GM23338 (cell line): Measurements from ENCODE around the gene WWC1. TPM values are rescaled to one million over a fixed set of nuclear protein-coding genes. Genes with fewer than 3 reads are reported as not detected.
A peak's percentile ranks its signal among the peaks of the same experiment; 100 is the strongest.

Experiments
- ATAC-seq: fragments of 200-7000 bp; cut with Tn5 transposase; 3 replicates; pipeline ENCODE4 v1.9.1; 2020
- DNase-seq: peaks from one replicate; pipeline ENCODE4 v3.0.0-alpha.2; 2015; ENCODE audit warnings: low spot score
- H2AFZ ChIP-seq: fragments of 200-600 bp; sonication (generic); 2 replicates; pipeline ENCODE4 v1.8.0; 2016; ENCODE audit warnings: antibody characterized with exemption, mild to moderate bottlenecking, moderate library complexity
- H3F3A ChIP-seq: fragments of 200-600 bp; sonication (generic); replicated peaks from 2 replicates; pipeline ENCODE4 v1.8.0; 2017; ENCODE audit warnings: antibody characterized with exemption, mixed run types, low read depth
- H3K27ac ChIP-seq: fragments of 200-600 bp; sonication (generic); 2 replicates; pipeline ENCODE4 v1.6.1; 2016; ENCODE audit warnings: low read depth
- H3K27me3 ChIP-seq: fragments of 200-600 bp; sonication (generic); 2 replicates; pipeline ENCODE4 v1.8.0; 2016; ENCODE audit warnings: mild to moderate bottlenecking, mixed run types, moderate library complexity; ENCODE audit not compliant: insufficient read depth
- H3K36me3 ChIP-seq: fragments of 200-600 bp; sonication (generic); 2 replicates; pipeline ENCODE4 v1.8.0; 2016; ENCODE audit warnings: mild to moderate bottlenecking; ENCODE audit not compliant: insufficient read depth
- H3K4me1 ChIP-seq: fragments of 200-600 bp; sonication (generic); 2 replicates; pipeline ENCODE4 v1.8.0; 2016; ENCODE audit warnings: mild to moderate bottlenecking, moderate library complexity; ENCODE audit not compliant: insufficient read depth
- H3K4me2 ChIP-seq: fragments of 200-600 bp; sonication (generic); 2 replicates; pipeline ENCODE4 v1.7.1; 2017; ENCODE audit warnings: mixed run types
- H3K4me3 ChIP-seq: fragments of 200-600 bp; sonication (generic); 2 replicates; pipeline ENCODE4 v1.6.1; 2016; ENCODE audit warnings: mixed run types
- H3K79me2 ChIP-seq: fragments of 200-600 bp; sonication (generic); replicated peaks from 2 replicates; pipeline ENCODE4 v1.8.0; 2017; ENCODE audit warnings: mild to moderate bottlenecking; ENCODE audit not compliant: insufficient read depth
- H3K9me2 ChIP-seq: fragments of 200-600 bp; sonication (generic); 2 replicates; pipeline ENCODE4 v1.8.0; 2017; ENCODE audit not compliant: insufficient read depth
- H4K20me1 ChIP-seq: fragments of 200-600 bp; sonication (generic); replicated peaks from 2 replicates; pipeline ENCODE4 v1.8.0; 2017; ENCODE audit warnings: mild to moderate bottlenecking; ENCODE audit not compliant: insufficient read depth
- H3K27ac Mint-ChIP-seq: 2 replicates; pipeline ENCODE4 v1.8.0; 2020; ENCODE audit warnings: inconsistent platforms, mild to moderate bottlenecking, moderate library complexity, mixed read lengths
- H3K27me3 Mint-ChIP-seq: 3 replicates; pipeline ENCODE4 v1.8.0; 2022; ENCODE audit warnings: low read depth, mild to moderate bottlenecking, moderate library complexity, mixed read lengths, inconsistent platforms; ENCODE audit not compliant: insufficient read depth, poor library complexity
- H3K36me3 Mint-ChIP-seq: 3 replicates; pipeline ENCODE4 v1.8.0; 2021; ENCODE audit warnings: low read depth, mild to moderate bottlenecking, inconsistent platforms, moderate library complexity, mixed read lengths
- H3K4me1 Mint-ChIP-seq: 3 replicates; pipeline ENCODE4 v1.8.0; 2020; ENCODE audit warnings: mild to moderate bottlenecking, inconsistent platforms, mixed read lengths
- H3K4me3 Mint-ChIP-seq: 3 replicates; pipeline ENCODE4 v1.8.0; 2021; ENCODE audit warnings: moderate library complexity, mild to moderate bottlenecking, inconsistent platforms, mixed read lengths
- H3K9me3 Mint-ChIP-seq: 3 replicates; pipeline ENCODE4 v1.8.0; 2020; ENCODE audit warnings: moderate library complexity, mild to moderate bottlenecking, inconsistent platforms, mixed read lengths
- CTCF ChIP-seq, 2 experiments: fragments of 200-600 bp in 1 of 2; sonication (generic) in 1 of 2; conservative IDR thresholded peaks; 2 replicates each; pipeline versions ENCODE4 v1.5.1 to v1.6.1; 2016 to 2017; ENCODE audit warnings: antibody characterized with exemption in 2 of 2, low read depth in 2 of 2, mild to moderate bottlenecking in 2 of 2, moderate library complexity in 1 of 2
- EZH2 ChIP-seq: fragments of 200-600 bp; sonication (generic); IDR thresholded peaks from one replicate; pipeline ENCODE4 v1.8.0; 2017; ENCODE audit warnings: antibody characterized with exemption, mild to moderate bottlenecking, low read depth; ENCODE audit not compliant: unreplicated experiment
- EZH2phosphoT487 ChIP-seq: fragments of 200-600 bp; sonication (generic); IDR thresholded peaks from one replicate; pipeline ENCODE4 v1.8.1; 2018; ENCODE audit warnings: antibody characterized with exemption; ENCODE audit not compliant: unreplicated experiment
- JUNB ChIP-seq: IDR thresholded peaks from one replicate; pipeline ENCODE4 v1.6.1; 2016; ENCODE audit warnings: antibody characterized with exemption; ENCODE audit not compliant: unreplicated experiment
- NANOG ChIP-seq: IDR thresholded peaks from 2 replicates; pipeline ENCODE4 v1.6.1; 2016; ENCODE audit warnings: antibody characterized with exemption, borderline replicate concordance
- POLR2AphosphoS5 ChIP-seq: IDR thresholded peaks from 2 replicates; pipeline ENCODE4 v1.6.1; 2016; ENCODE audit warnings: antibody characterized with exemption, low read depth
- ZNF114 ChIP-seq: fragments of 250-450 bp; sonication (Bioruptor Pico); IDR thresholded peaks from 2 replicates; pipeline ENCODE4 v1.5.0; 2020; ENCODE audit warnings: mild to moderate bottlenecking, moderate library complexity
- ZNF331 ChIP-seq: fragments of 250-450 bp; sonication (Bioruptor Pico); IDR thresholded peaks from 2 replicates; pipeline ENCODE4 v1.5.0; 2020; ENCODE audit warnings: low read depth, mild to moderate bottlenecking, moderate library complexity
- polyA plus RNA-seq: library from polyadenylated mRNA; unstranded; fragments of >200 nt; fragmentation: Nextera tagmentation; extraction: Ambion mirVana; gene quantifications from 2 replicates; pipeline ENCODE4 v1.2.1, GENCODE V29; 2016
- total RNA-seq: library from RNA; depleted of rRNA; stranded (reverse); fragments of >200 nt; shearing (Covaris generic); gene quantifications from 2 replicates; pipeline ENCODE4 v1.2.3, GENCODE V29; 2014
- TF ChIP-seq, protein P1 (sequence below): IDR thresholded peaks from 2 replicates; pipeline ENCODE4 v1.6.1; 2016; ENCODE audit warnings: antibody characterized with exemption

Gene WWC1
- total and polyA plus RNA-seq, 2 experiments from 2014 or later: 25.4 to 27.8 TPM

DNA sequence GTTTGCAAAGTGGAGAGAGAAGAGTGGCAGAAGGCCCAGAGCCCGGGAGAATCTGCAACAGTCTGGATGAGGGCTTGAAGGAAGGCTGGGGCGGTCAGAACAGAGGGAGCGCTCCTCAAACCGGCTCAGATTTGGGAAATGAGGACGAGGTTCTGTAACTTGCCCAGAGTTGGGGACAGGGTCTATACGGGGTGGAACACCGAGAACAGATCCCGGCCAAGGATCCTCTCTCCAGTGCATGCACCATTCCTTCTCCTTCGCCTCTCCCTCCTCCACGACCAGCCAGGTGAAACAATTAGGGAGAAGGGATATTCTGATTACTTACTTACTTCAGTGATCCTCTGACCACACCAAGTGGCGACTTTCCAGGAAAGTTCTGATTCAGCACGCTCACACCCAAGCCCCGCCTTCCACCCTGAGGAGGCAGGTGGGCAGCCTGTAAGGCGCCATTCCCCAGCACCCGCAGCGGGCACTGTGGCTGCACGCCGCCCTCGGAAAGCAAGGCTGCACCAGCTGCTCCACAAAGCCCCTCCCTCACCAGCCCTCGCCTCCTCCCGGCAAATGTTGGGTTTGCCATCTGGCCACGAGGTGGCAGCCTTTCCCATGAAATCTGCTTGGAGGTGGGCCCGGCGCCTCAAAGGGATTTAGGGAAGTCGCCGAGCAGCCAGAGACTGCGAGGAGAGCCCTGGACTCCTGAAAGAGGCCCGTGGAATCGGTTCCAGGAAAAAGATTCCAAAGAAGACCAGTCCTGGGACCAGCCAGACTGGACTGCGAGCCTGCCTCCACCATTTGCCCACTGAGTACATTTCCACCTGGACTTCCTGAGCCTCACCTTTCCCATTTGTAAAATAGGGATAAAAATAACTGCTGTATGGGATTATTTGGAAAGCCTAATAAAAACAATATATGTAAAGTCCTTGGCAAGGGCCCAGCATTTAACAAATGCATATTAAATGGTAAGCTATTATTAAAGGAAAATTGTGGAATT is 22.2 kb upstream of the WWC1 start:
- H3K27me3 ChIP-seq: no peaks in the 10 kb centered on the region; the same call in 1 of the 2 replicates
- H3K4me3 Mint-ChIP-seq: peak overlapping the region; percentile 77
- peak; percentile 96 for DNase-seq

GRCh38 chr5:168269937-168270330 is 21.5 kb upstream of the WWC1 start:
- Mint-ChIP-seq H3K4me3 (no peak overlapping the region), H3K4me1 (peaks cover 22% of the 10 kb centered on the region), H3K9me3 (no peaks in the 10 kb centered on the region), H3K36me3 (no peaks in the 10 kb centered on the region), H3K27ac (no peak overlapping the region), H3K27me3 (peaks cover 11% of the 10 kb centered on the region)
- Histone ChIP-seq H3K79me2 (no peaks in the 10 kb centered on the region), H3K4me2 (no peak overlapping the region), H3K9me2 (no peaks in the 10 kb centered on the region), H3F3A (0 out of 2 replicates have a peak, but pooled peaks cover 5% of the 10 kb centered on the region), H2AFZ (peak overlapping the region; percentile 67; the same call in 1 of the 2 replicates), H3K4me1 (peaks cover 16% of the 10 kb centered on the region), H3K36me3 (no peaks in the 10 kb centered on the region), H4K20me1 (no peaks in the 10 kb centered on the region), H3K27me3 (no peaks in the 10 kb centered on the region; the same call in 1 of the 2 replicates), H3K27ac (no peak overlapping the region), H3K4me3 (no peak overlapping the region)
- ATAC-seq (peak; percentile 53), DNase-seq (peak; percentile 45)
- TF ChIP-seq JUNB (no peak), EZH2phosphoT487 (no peak), POLR2AphosphoS5 (no peak), NANOG (no peak), EZH2 (no peak)
- TF ChIP-seq, protein P1, sequence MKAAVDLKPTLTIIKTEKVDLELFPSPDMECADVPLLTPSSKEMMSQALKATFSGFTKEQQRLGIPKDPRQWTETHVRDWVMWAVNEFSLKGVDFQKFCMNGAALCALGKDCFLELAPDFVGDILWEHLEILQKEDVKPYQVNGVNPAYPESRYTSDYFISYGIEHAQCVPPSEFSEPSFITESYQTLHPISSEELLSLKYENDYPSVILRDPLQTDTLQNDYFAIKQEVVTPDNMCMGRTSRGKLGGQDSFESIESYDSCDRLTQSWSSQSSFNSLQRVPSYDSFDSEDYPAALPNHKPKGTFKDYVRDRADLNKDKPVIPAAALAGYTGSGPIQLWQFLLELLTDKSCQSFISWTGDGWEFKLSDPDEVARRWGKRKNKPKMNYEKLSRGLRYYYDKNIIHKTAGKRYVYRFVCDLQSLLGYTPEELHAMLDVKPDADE: no peak

More for the DNA sequence above, 22.2 kb upstream of the WWC1 start:
- TF ChIP-seq, protein P1: no peak
- TF ChIP-seq CTCF (conservative IDR thresholded peaks at IDR 0.05; ENCODE audit: low read depth in 2 of 2) (peak; percentile 93 to 99), POLR2AphosphoS5 (0 out of 2 replicates have a peak, but pooled peaks have one; percentile 13), EZH2 (no peak), ZNF331 (CRISPR knock-in tag) (no peak), ZNF114 (CRISPR knock-in tag) (no peak)
- peak; percentile 97 for ATAC-seq
- Histone ChIP-seq H3K9me2 (no peaks in the 10 kb centered on the region), H3F3A (0 out of 2 replicates have a peak, but pooled peaks cover 5% of the 10 kb centered on the region), H3K4me1 (peaks cover 16% of the 10 kb centered on the region), H3K79me2 (no peaks in the 10 kb centered on the region), H4K20me1 (no peaks in the 10 kb centered on the region), H2AFZ (peak overlapping the region; percentile 97), H3K36me3 (no peaks in the 10 kb centered on the region), H3K4me2 (peak overlapping the region; percentile 79), H3K4me3 (peak overlapping the region; percentile 54), H3K27ac (no peak overlapping the region)
- H3K36me3 Mint-ChIP-seq: no peaks in the 10 kb centered on the region
- H3K27ac Mint-ChIP-seq: no peak overlapping the region
- H3K27me3 Mint-ChIP-seq: peaks cover 11% of the 10 kb centered on the region
- H3K9me3 Mint-ChIP-seq: no peaks in the 10 kb centered on the region
- peaks cover 22% of the 10 kb centered on the region for H3K4me1 Mint-ChIP-seq
